ENCODE measurements around the gene KDM4E. TPM values are rescaled to one million over a fixed set of nuclear protein-coding genes. Genes with fewer than 3 reads are reported as not detected.

KDM4E gene
- polyA plus RNA-seq, 1 of the 3 experiments (the other 2 are of a cell fraction): 0.02 TPM

DNA sequence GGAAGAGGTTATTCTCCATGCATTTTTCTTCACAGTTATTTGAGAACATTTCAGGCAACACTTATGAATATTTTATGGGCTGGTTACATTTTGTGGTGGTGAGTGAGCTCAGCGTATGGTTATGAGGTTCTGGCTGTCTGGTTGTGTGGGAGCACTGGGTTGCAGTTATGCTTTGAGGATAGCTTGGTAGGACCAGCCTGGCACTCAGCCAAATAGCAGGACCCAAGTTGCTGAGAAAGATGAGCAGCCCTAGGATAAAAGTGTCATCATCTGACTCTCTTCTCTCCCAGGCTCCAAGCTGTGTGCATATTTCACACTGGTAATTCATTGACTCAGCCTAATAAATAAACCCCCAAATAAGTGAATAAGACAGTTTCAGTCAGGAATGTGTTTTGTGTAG, 33.6 kb downstream of the KDM4E start:
- WGBS (ENCODE audit: low lambda C conversion rate): 53% methylated on average over 1 of the region's 1 CpG
- no peak for DNase-seq
- no peak overlapping the region for H3K27ac ChIP-seq (ENCODE audit: low read depth in 2 of 2, low read length in 1 of 2)
- no peaks in the 10 kb centered on the region for H4K20me1 ChIP-seq (ENCODE audit: insufficient read depth)
- no peak overlapping the region for H2AFZ ChIP-seq (ENCODE audit: low read depth)
- no peaks in the 10 kb centered on the region for H3K9me2 ChIP-seq
- no peaks in the 10 kb centered on the region for H3K79me2 ChIP-seq (ENCODE audit: insufficient read depth)
- H3K4me2 ChIP-seq: no peak overlapping the region
- no peaks in the 10 kb centered on the region; the same call in 1 of the 2 replicates for H3K27me3 ChIP-seq (ENCODE audit: insufficient read depth)
- no peaks in the 10 kb centered on the region for H3K36me3 ChIP-seq (replicated peaks in 1 of 2; ENCODE audit: control insufficient read depth in 1 of 2, insufficient read depth in 2 of 2, low read length in 1 of 2)
- H3K9me3 ChIP-seq: no peaks in the 10 kb centered on the region
- H3K4me1 ChIP-seq (ENCODE audit: control insufficient read depth in 1 of 2, insufficient read depth in 2 of 2, low read depth in 1 of 2, low read length in 1 of 2): no peaks in the 10 kb centered on the region
- no peak overlapping the region for H3K4me3 ChIP-seq (ENCODE audit: low read depth in 2 of 2, low read length in 1 of 2)
- H3F3A ChIP-seq (replicated peaks; ENCODE audit: insufficient read depth): no peaks in the 10 kb centered on the region
- CTCF ChIA-PET: interaction anchor here (0.9 kb wide), 1 partner anchor 8 kb away, joined by 3 read pairs; the partner anchor contains the start of gene SRSF8
- TF ChIP-seq TCF12 (IDR thresholded peaks at IDR 0.05) (no peak), FOXJ3 (CRISPR knock-in tag; IDR thresholded peaks at IDR 0.05) (no peak), NFIC (IDR thresholded peaks at IDR 0.05; ENCODE audit: borderline replicate concordance) (no peak), FOSL2 (IDR thresholded peaks at IDR 0.05; ENCODE audit: borderline replicate concordance, low read depth) (no peak), SMC3 (IDR thresholded peaks at IDR 0.05; ENCODE audit: low read depth, low read length) (no peak), SIN3A (IDR thresholded peaks at IDR 0.05; ENCODE audit: borderline replicate concordance, low read depth, low read length) (no peak), GATA2 (CRISPR knock-in tag; IDR thresholded peaks at IDR 0.05) (no peak), MEF2A (IDR thresholded peaks at IDR 0.05; ENCODE audit: borderline replicate concordance, low read depth) (no peak)
- TF ChIP-seq, protein P1, sequence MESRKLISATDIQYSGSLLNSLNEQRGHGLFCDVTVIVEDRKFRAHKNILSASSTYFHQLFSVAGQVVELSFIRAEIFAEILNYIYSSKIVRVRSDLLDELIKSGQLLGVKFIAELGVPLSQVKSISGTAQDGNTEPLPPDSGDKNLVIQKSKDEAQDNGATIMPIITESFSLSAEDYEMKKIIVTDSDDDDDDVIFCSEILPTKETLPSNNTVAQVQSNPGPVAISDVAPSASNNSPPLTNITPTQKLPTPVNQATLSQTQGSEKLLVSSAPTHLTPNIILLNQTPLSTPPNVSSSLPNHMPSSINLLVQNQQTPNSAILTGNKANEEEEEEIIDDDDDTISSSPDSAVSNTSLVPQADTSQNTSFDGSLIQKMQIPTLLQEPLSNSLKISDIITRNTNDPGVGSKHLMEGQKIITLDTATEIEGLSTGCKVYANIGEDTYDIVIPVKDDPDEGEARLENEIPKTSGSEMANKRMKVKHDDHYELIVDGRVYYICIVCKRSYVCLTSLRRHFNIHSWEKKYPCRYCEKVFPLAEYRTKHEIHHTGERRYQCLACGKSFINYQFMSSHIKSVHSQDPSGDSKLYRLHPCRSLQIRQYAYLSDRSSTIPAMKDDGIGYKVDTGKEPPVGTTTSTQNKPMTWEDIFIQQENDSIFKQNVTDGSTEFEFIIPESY (IDR thresholded peaks at IDR 0.05; ENCODE audit: borderline replicate concordance, low read depth): no peak
- TF ChIP-seq, protein P2, sequence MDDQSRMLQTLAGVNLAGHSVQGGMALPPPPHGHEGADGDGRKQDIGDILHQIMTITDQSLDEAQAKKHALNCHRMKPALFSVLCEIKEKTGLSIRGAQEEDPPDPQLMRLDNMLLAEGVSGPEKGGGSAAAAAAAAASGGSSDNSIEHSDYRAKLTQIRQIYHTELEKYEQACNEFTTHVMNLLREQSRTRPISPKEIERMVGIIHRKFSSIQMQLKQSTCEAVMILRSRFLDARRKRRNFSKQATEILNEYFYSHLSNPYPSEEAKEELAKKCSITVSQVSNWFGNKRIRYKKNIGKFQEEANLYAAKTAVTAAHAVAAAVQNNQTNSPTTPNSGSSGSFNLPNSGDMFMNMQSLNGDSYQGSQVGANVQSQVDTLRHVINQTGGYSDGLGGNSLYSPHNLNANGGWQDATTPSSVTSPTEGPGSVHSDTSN (IDR thresholded peaks at IDR 0.05): no peak
- TF ChIP-seq, protein P3, sequence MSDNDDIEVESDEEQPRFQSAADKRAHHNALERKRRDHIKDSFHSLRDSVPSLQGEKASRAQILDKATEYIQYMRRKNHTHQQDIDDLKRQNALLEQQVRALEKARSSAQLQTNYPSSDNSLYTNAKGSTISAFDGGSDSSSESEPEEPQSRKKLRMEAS (IDR thresholded peaks at IDR 0.05; ENCODE audit: low read depth): no peak
- TF ChIP-seq, protein P4, sequence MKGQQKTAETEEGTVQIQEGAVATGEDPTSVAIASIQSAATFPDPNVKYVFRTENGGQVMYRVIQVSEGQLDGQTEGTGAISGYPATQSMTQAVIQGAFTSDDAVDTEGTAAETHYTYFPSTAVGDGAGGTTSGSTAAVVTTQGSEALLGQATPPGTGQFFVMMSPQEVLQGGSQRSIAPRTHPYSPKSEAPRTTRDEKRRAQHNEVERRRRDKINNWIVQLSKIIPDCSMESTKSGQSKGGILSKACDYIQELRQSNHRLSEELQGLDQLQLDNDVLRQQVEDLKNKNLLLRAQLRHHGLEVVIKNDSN (IDR thresholded peaks at IDR 0.05; ENCODE audit: borderline replicate concordance, low read depth): no peak
- no peak overlapping the region for H3K9ac ChIP-seq
- POLR2A ChIA-PET: no interaction called here

DNA sequence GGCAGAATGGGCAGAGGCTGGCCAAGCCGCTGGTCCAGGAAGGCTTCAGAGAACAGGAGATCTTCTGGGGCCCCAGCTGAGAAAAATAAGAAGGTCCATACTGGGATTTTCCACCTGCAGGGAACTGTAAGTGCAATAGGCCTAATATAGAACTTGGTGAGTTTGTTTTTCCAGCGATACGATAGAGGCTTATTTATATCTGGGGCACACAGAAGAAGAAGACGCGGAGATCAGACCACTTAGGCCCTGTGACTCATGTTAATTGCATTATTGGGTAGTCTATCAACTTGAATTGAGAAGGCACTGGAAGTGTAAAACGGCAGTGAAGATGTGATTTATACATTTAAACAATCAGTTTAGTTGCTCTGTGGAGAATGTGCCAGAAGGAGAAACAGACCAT, 34.0 kb downstream of the KDM4E start:
- no peak overlapping the region for H3K9ac ChIP-seq
- no peak overlapping the region for H3K4me3 ChIP-seq (ENCODE audit: low read depth in 2 of 2, low read length in 1 of 2)
- POLR2A ChIA-PET: no interaction called here
- TF ChIP-seq EZH2phosphoT487 (IDR thresholded peaks at IDR 0.05; ENCODE audit: borderline replicate concordance, low read depth): no peak
- no peak for TF ChIP-seq GATA2 (CRISPR knock-in tag; IDR thresholded peaks at IDR 0.05)
- TF ChIP-seq MEF2A (IDR thresholded peaks at IDR 0.05; ENCODE audit: borderline replicate concordance, low read depth): no peak
- TF ChIP-seq, protein P5, sequence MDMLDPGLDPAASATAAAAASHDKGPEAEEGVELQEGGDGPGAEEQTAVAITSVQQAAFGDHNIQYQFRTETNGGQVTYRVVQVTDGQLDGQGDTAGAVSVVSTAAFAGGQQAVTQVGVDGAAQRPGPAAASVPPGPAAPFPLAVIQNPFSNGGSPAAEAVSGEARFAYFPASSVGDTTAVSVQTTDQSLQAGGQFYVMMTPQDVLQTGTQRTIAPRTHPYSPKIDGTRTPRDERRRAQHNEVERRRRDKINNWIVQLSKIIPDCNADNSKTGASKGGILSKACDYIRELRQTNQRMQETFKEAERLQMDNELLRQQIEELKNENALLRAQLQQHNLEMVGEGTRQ (IDR thresholded peaks at IDR 0.05; ENCODE audit: borderline replicate concordance, low read depth, low read length): no peak
- TF ChIP-seq POLR2AphosphoS5 (IDR thresholded peaks at IDR 0.05; ENCODE audit: low read depth, low read length): no peak
- no peak for TF ChIP-seq YY1 (IDR thresholded peaks at IDR 0.05; ENCODE audit: low read depth)
- TF ChIP-seq NRF1 (IDR thresholded peaks at IDR 0.05; ENCODE audit: low read depth, low read length): no peak
- no peak for TF ChIP-seq RXRA (IDR thresholded peaks at IDR 0.05; ENCODE audit: borderline replicate concordance, low read depth)
- TF ChIP-seq, protein P6, sequence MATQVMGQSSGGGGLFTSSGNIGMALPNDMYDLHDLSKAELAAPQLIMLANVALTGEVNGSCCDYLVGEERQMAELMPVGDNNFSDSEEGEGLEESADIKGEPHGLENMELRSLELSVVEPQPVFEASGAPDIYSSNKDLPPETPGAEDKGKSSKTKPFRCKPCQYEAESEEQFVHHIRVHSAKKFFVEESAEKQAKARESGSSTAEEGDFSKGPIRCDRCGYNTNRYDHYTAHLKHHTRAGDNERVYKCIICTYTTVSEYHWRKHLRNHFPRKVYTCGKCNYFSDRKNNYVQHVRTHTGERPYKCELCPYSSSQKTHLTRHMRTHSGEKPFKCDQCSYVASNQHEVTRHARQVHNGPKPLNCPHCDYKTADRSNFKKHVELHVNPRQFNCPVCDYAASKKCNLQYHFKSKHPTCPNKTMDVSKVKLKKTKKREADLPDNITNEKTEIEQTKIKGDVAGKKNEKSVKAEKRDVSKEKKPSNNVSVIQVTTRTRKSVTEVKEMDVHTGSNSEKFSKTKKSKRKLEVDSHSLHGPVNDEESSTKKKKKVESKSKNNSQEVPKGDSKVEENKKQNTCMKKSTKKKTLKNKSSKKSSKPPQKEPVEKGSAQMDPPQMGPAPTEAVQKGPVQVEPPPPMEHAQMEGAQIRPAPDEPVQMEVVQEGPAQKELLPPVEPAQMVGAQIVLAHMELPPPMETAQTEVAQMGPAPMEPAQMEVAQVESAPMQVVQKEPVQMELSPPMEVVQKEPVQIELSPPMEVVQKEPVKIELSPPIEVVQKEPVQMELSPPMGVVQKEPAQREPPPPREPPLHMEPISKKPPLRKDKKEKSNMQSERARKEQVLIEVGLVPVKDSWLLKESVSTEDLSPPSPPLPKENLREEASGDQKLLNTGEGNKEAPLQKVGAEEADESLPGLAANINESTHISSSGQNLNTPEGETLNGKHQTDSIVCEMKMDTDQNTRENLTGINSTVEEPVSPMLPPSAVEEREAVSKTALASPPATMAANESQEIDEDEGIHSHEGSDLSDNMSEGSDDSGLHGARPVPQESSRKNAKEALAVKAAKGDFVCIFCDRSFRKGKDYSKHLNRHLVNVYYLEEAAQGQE (IDR thresholded peaks at IDR 0.05; ENCODE audit: low read depth, low read length): no peak

More for the DNA sequence above, 34.0 kb downstream of the KDM4E start:
- Histone ChIP-seq H3F3A (replicated peaks; ENCODE audit: insufficient read depth) (no peaks in the 10 kb centered on the region), H3K27ac (ENCODE audit: low read depth in 2 of 2, low read length in 1 of 2) (no peak overlapping the region), H3K36me3 (replicated peaks in 1 of 2; ENCODE audit: control insufficient read depth in 1 of 2, insufficient read depth in 2 of 2, low read length in 1 of 2) (no peaks in the 10 kb centered on the region), H2AFZ (ENCODE audit: low read depth) (no peak overlapping the region), H3K79me2 (ENCODE audit: insufficient read depth) (no peaks in the 10 kb centered on the region), H3K4me2 (no peak overlapping the region), H4K20me1 (ENCODE audit: insufficient read depth) (no peaks in the 10 kb centered on the region), H3K4me1 (ENCODE audit: control insufficient read depth in 1 of 2, insufficient read depth in 2 of 2, low read depth in 1 of 2, low read length in 1 of 2) (no peaks in the 10 kb centered on the region), H3K9me2 (no peaks in the 10 kb centered on the region), H3K9me3 (no peaks in the 10 kb centered on the region), H3K27me3 (ENCODE audit: insufficient read depth) (no peaks in the 10 kb centered on the region; the same call in 1 of the 2 replicates)
- CTCF ChIA-PET: no interaction called here
- 76% methylated on average over 6 of the region's 6 CpGs for WGBS (ENCODE audit: low lambda C conversion rate)
- no peak for DNase-seq

Measured in SK-N-SH (cell line).